ENCODE results near the gene DQX1.

DQX1 gene

GRCh38 chr2:74530239-74531187, 4.5 kb upstream of the DQX1 start:
- H3K36me3 ChIP-seq (ENCODE audit: control insufficient read depth in 2 of 2, insufficient read depth in 1 of 2, low read length in 2 of 2), result peaks cover 7 to 68% of the 10 kb centered on the region in 2 experiments; a peak in 1 of 3 replicates
- no peaks in the 10 kb centered on the region; the same call in 1 of the 2 replicates for H3K4me1 ChIP-seq (ENCODE audit: control insufficient read depth, insufficient read depth, low read length)
- ChIA-PET CTCF (interaction anchor here (0.6 to 4.3 kb wide), 6 partner anchors 13 to 1014 kb away, joined by 3 to 34 read pairs (median 9); partner anchors contain the start of genes CCDC142 and TTC31), POLR2A (interaction anchor here (0.5 to 2.4 kb wide), 19 partner anchors 9 to 1118 kb away, joined by 3 to 18 read pairs (median 6); partner anchors contain the start of genes CCDC142, MRPL53, PCGF1 and TLX2)
- H3K27ac ChIP-seq (ENCODE audit: extremely low read depth, low read depth, low read length), result peak overlapping the region; percentile 72; the same call in 1 of the 2 replicates
- H3K4me3 ChIP-seq (ENCODE audit: low read depth, low read length), result peak overlapping the region; percentile 57
- peak; percentile 37; the same call in 1 of the 2 replicates for TF ChIP-seq ZBTB10 (tag by site-specific recombination; IDR thresholded peaks at IDR 0.05)
- TF ChIP-seq KLF9 (tag by site-specific recombination; IDR thresholded peaks at IDR 0.05; ENCODE audit: low read depth), result 0 out of 2 replicates have a peak, but pooled peaks have one; percentile 2
- peak; percentile 7; the same call in 1 of the 2 replicates for TF ChIP-seq SP3 (tag by site-specific recombination; IDR thresholded peaks at IDR 0.05)
- TF ChIP-seq ZBTB48 (tag by site-specific recombination; IDR thresholded peaks at IDR 0.05), result peak; percentile 33; the same call in 1 of the 2 replicates
- TF ChIP-seq PRDM10 (tag by site-specific recombination; IDR thresholded peaks at IDR 0.05), result no peak
- TF ChIP-seq TSHZ1 (tag by site-specific recombination; IDR thresholded peaks at IDR 0.05; ENCODE audit: borderline replicate concordance), result no peak
- peak; percentile 28; the same call in 1 of the 2 replicates for TF ChIP-seq GLIS2 (tag by site-specific recombination; IDR thresholded peaks at IDR 0.05)
- peak; percentile 79 for TF ChIP-seq SCRT2 (tag by site-specific recombination; IDR thresholded peaks at IDR 0.05)
- no peaks in the 10 kb centered on the region for H3K9me3 ChIP-seq (ENCODE audit: control insufficient read depth, insufficient read depth, low read depth, low read length)

GRCh38 chr2:74529357-74530238, 3.6 kb upstream of the DQX1 start, which contains the start of the genes AUP1 and HTRA2:
Gene AUP1 (minus strand): TSS chr2:74529706. CDS start chr2:74529629, 77 bp downstream.
Gene HTRA2 (plus strand): TSS chr2:74529933. CDS start chr2:74530007, 74 bp downstream.
- Histone ChIP-seq H3K4me1 (ENCODE audit: control insufficient read depth, insufficient read depth, low read length) (no peaks in the 10 kb centered on the region; the same call in 1 of the 2 replicates), H3K4me3 (ENCODE audit: low read depth, low read length) (peak within 1 kb of the TSS; percentile 57), H3K36me3 (ENCODE audit: control insufficient read depth in 2 of 2, insufficient read depth in 1 of 2, low read length in 2 of 2) (peaks cover 7 to 74% of the 10 kb centered on the region in 2 experiments; a peak in 1 of 3 replicates), H3K27ac (ENCODE audit: extremely low read depth, low read depth, low read length) (peak within 1 kb of the TSS; percentile 72), H3K9me3 (ENCODE audit: control insufficient read depth, insufficient read depth, low read depth, low read length) (no peaks in the 10 kb centered on the region)
- POLR2A ChIA-PET, result interaction anchor here (0.6 to 2.4 kb wide), 18 partner anchors 8 to 305 kb away, joined by 3 to 18 read pairs (median 6); partner anchors contain the start of genes CCDC142, MRPL53, PCGF1 and TLX2
- CTCF ChIA-PET, result interaction anchor here (0.8 to 1.5 kb wide), 6 partner anchors 20 to 1015 kb away, joined by 3 to 11 read pairs (median 3); partner anchors contain the start of genes CCDC142 and TTC31
- no peak for TF ChIP-seq ZNF558 (tag by site-specific recombination; IDR thresholded peaks at IDR 0.05)
- peak; percentile 54 for TF ChIP-seq KLF17 (tag by site-specific recombination; IDR thresholded peaks at IDR 0.05)
- no peak for TF ChIP-seq ZNF571 (tag by site-specific recombination; IDR thresholded peaks at IDR 0.05)
- TF ChIP-seq ZBTB49 (tag by site-specific recombination; IDR thresholded peaks at IDR 0.05; ENCODE audit: low read depth), result no peak
- TF ChIP-seq ZNF670 (tag by site-specific recombination; IDR thresholded peaks at IDR 0.05; ENCODE audit: low read depth), result no peak
- TF ChIP-seq ZNF10 (tag by site-specific recombination; IDR thresholded peaks at IDR 0.05), result no peak
- no peak for TF ChIP-seq ZFP41 (tag by site-specific recombination; IDR thresholded peaks at IDR 0.05; ENCODE audit: borderline replicate concordance)
